Heart right ventricle (tissue), 16 donors: ENCODE measurements around the gene ZNF627. TPM values are rescaled to one million over a fixed set of nuclear protein-coding genes. Genes with fewer than 3 reads are reported as not detected.

Experiments
- ATAC-seq, 8 donors: fragments of 200-7000 bp; cut with Tn5 transposase; one replicate each; pipeline ENCODE4 v1.9.1; 2020; ENCODE audit warnings: mild to moderate bottlenecking in 8 of 8, moderate library complexity in 8 of 8, moderate number of reproducible peaks in 1 of 8
- DNase-seq, 2 donors: peaks; one replicate each; pipeline ENCODE4 v3.0.0-alpha.2; 2020
- H3K27ac ChIP-seq, 10 donors: fragments of 200-600 bp; sonication (generic) in 2 of 10; one replicate each; pipeline versions ENCODE4 v1.5.0 to v1.8.0; 2020 to 2022; ENCODE audit warnings: mild to moderate bottlenecking in 3 of 10
- H3K27me3 ChIP-seq, 7 donors: fragments of 200-600 bp; one replicate each; pipeline ENCODE4 v1.8.0; 2021 to 2022; ENCODE audit warnings: mild to moderate bottlenecking in 2 of 7
- H3K36me3 ChIP-seq, 9 donors: fragments of 200-600 bp; sonication (generic) in 1 of 9; one replicate each; pipeline versions ENCODE4 v1.5.0 to v1.8.0; 2020 to 2022; ENCODE audit warnings: mild to moderate bottlenecking in 2 of 9
- H3K4me1 ChIP-seq, 9 donors: fragments of 200-600 bp; sonication (generic) in 1 of 9; one replicate each; pipeline versions ENCODE4 v1.5.0 to v1.8.0; 2020 to 2022; ENCODE audit warnings: mild to moderate bottlenecking in 4 of 9
- H3K4me3 ChIP-seq, 10 donors: fragments of 200-600 bp; sonication (generic) in 2 of 10; one replicate each; pipeline versions ENCODE4 v1.5.0 to v1.8.0; 2020 to 2022; ENCODE audit warnings: mild to moderate bottlenecking in 7 of 10, moderate library complexity in 2 of 10
- H3K9me3 ChIP-seq, 11 donors: fragments of 200-600 bp in 10 of 11; sonication (generic) in 2 of 11; one replicate each; pipeline versions ENCODE4 v1.5.0 to v1.8.0; 2013 to 2022; ENCODE audit warnings: mild to moderate bottlenecking in 2 of 11, control low read depth in 1 of 11, moderate library complexity in 1 of 11
- CTCF ChIP-seq, 9 donors: fragments of 200-600 bp; sonication (generic) in 2 of 9; IDR thresholded peaks; one replicate each; pipeline versions ENCODE4 v1.5.0 to v1.8.0; 2021 to 2022; ENCODE audit warnings: antibody characterized with exemption in 9 of 9, mild to moderate bottlenecking in 5 of 9, moderate library complexity in 1 of 9
- WGBS, 2 donors: extraction: QIAGEN DNeasy Blood & Tissue Kit; methylation state at CpG; one replicate each; pipeline ENCODE4 v1.1.7; 2013; ENCODE audit warnings: inconsistent platforms in 1 of 2; 5-methylcytosine and 5-hydroxymethylcytosine counted together
- intact Hi-C, 10 donors: fragments of 100-400 bp; cut with DNase I; formaldehyde crosslinking; loops; one replicate each; pipeline versions ENCODE4 v1.11.1 to v1.14.2; 2022
- polyA plus RNA-seq, 2 donors: library from polyadenylated mRNA; stranded (reverse); fragments of 200-250 nt; gene quantifications; one replicate each; pipeline ENCODE4 v1.2.3, GENCODE V29; 2013
- total RNA-seq, 10 donors: library from RNA; stranded (reverse); fragmentation: NEBNext Ultra II Directional in 3 of 10; extraction: Animal tissue kit (Norgen Biotek cat#: 25700) in 3 of 10; gene quantifications; one replicate each; pipeline versions ENCODE4 v1.2.1 to v1.2.4, GENCODE V29; 2021 to 2023
- donor health status: Arrhythmogenic right ventricular cardiomyopathy.
- donor health status: ischemic (EF 13 %, LVEDD 7.1; RV severe dilation, severe dysfunction).
- donor health status: healthy with polysubstance abuse.
- donor health status: DM: no; HTN: yes; CAD: no.
- donor health status: DM: no; HTN: no; CAD: no.
- donor health status: ischemic (EF 25% LVEDD 6.9; RV normal size, moderate dysfunction).
- donor health status: ischemic (EF 25% LVEDD 5.7; RV mildly dilated, moderate dysfunction).
- donor health status: healthy.
- donor health status: DM: yes; HTN: yes; CAD: no.
- donor health status: Ischemic cardiomyopathy.
- donor health status: ischemic (EF 35%, LVEDD 5.7; RV mildly dilated, moderate dysfunction).
- donor health status: nonischemic (EF 11% LVEDD 7.7; RV severe dilation, severe dysfunction).
- donor health status: DM: yes; HTN: yes; CAD: no.
- donor health status: PGD.
- donor health status: ischemic (EF 29% LVEDD 5.4; RV normal size, mild dysfunction).
- donor health status: nonischemic (EF 23%, LVEDD 6.1; RV moderate dilation, normal function).

The ZNF627 gene
- total and polyA plus RNA-seq, 12 donors = 3.6 to 9.8 (median 6.3) TPM

- Histone ChIP-seq H3K4me1 (no peaks in the 10 kb centered on the region), H3K9me3 (peaks cover 0 to 23% (median 11%) of the 10 kb centered on the region in 11 donors), H3K4me3 (no peak overlapping the region), H3K36me3 (peaks cover 0 to 14% (median 0%) of the 10 kb centered on the region in 9 donors), H3K27ac (no peak overlapping the region), H3K27me3 (no peaks in the 10 kb centered on the region)
- intact Hi-C loops = loop anchor here in 1 of 10 donors (5.0 kb wide), 1 partner anchor 860 kb away; no protein-coding TSS in a partner anchor
- ATAC-seq = no peak
- 68 to 73% methylated on average over 3 of the region's 3 CpGs for WGBS, 2 donors
- no peak for DNase-seq
- no peak for TF ChIP-seq CTCF (IDR thresholded peaks at IDR 0.05)
These were observed 60.0 kb downstream of the ZNF627 start for GRCh38 chr19:11657307-11657706.

GRCh38 chr19:11658970-11659369 lies 61.7 kb downstream of the ZNF627 start:
- ATAC-seq = peak in 1 of 8 donors; percentile 52
- no peak overlapping the region for H3K4me3 ChIP-seq
- H3K36me3 ChIP-seq = no peaks in the 10 kb centered on the region
- no peaks in the 10 kb centered on the region for H3K27me3 ChIP-seq
- no peak overlapping the region for H3K27ac ChIP-seq
- peaks cover 0 to 6% (median 0%) of the 10 kb centered on the region in 11 donors for H3K9me3 ChIP-seq
- TF ChIP-seq CTCF (IDR thresholded peaks at IDR 0.05) = no peak
- intact Hi-C loops = loop anchor here in 1 of 10 donors (5.0 kb wide), 1 partner anchor 862 kb away; no protein-coding TSS in a partner anchor
- H3K4me1 ChIP-seq = no peaks in the 10 kb centered on the region
- WGBS, 2 donors = 68% methylated on average over 7 of the region's 7 CpGs
- no peak for DNase-seq

GRCh38 chr19:11659612-11660011 lies 62.3 kb downstream of the ZNF627 start:
- Histone ChIP-seq H3K27me3 (no peaks in the 10 kb centered on the region), H3K4me3 (no peak overlapping the region), H3K36me3 (no peaks in the 10 kb centered on the region), H3K27ac (no peak overlapping the region), H3K9me3 (no peaks in the 10 kb centered on the region), H3K4me1 (no peaks in the 10 kb centered on the region)
- ATAC-seq (no peak), DNase-seq (no peak)
- intact Hi-C loops = loop anchor here in 1 of 10 donors (5.0 kb wide), 1 partner anchor 862 kb away; no protein-coding TSS in a partner anchor
- WGBS, 2 donors = 98 to 99% methylated on average over 1 of the region's 1 CpG
- TF ChIP-seq CTCF (IDR thresholded peaks at IDR 0.05) = peak in 7 of 9 donors; percentile 12 to 38 (median 24)

- no peak overlapping the region for H3K27ac ChIP-seq
- H3K4me3 ChIP-seq = no peak overlapping the region
- ATAC-seq = no peak
- intact Hi-C loops = no loop called here
- H3K27me3 ChIP-seq = no peaks in the 10 kb centered on the region
- H3K9me3 ChIP-seq = no peaks in the 10 kb centered on the region
- H3K36me3 ChIP-seq = no peaks in the 10 kb centered on the region
- no peaks in the 10 kb centered on the region for H3K4me1 ChIP-seq
- no peak for DNase-seq
- no peak for TF ChIP-seq CTCF (IDR thresholded peaks at IDR 0.05)
- WGBS, 2 donors = 96% methylated on average over 30 of the region's 30 CpGs
These were observed 65.0 kb downstream of the ZNF627 start for GRCh38 chr19:11662278-11662677.
